GM21381 (cell line): Measurements from ENCODE around the gene TDP2.
"Not testable (repeated sequence)": the region's sequence is repeated elsewhere in the genome, so short reads cannot be mapped to it uniquely, and the experiment has no call there.

Experiments used
- ATAC-seq: cut with Tn5 transposase; IDR thresholded peaks from one replicate; pipeline ENCODE4 v1.9.1; 2021; ENCODE audit warnings: mild to moderate bottlenecking, moderate library complexity; ENCODE audit not compliant: unreplicated experiment

TDP2 gene

GRCh38 chr6:24683297-24684296 is 16.9 kb upstream of the TDP2 start:
- ATAC-seq: no peak

DNA sequence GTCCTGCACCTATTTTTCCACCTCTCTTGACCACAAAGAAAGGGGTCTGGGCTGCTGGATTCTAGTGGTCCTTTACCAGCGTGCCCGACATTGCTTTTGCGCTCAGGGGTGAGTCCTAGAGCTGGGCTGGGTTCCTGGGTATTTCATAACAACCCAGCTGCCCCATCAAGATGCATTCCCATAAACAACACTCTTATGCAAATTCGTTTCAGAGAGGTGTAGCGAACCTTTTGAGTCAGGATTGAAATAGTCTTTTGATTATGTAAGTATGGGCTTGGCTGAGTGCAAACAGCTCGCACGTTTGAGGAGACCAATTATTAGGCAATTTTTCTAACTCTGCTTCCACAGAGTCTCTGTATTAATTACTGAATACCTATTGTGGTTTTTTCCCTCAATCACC is 13.9 kb upstream of the TDP2 start:
- no peak for ATAC-seq

DNA sequence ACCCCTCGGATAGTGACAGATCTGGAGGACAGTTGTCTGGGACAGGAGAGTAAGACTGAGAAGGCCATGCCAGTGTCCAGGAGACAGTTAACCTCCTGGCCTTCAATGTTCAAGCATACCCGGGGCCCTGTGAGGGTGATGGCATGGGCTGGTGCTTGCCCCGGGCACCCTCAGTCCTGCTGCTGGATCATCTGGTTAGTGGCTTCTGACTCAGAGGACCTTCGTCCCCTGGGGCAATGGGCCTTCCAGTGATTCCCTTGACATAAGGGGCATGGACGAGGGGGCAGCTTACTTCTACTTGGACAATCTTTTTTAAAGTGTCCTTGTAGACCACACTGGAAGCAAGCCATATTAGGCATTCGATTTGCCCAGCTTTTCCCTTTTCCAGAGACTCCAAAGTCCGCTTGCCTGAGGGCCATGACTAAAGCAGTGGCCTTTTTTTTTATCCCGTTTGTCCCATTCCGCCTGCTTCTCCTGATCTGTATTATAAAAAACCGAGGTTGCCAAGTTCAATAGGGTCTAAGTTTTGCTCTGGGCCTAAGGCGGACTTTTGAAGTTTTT is 12.2 kb upstream of the TDP2 start:
- ATAC-seq: not testable (repeated sequence)

DNA sequence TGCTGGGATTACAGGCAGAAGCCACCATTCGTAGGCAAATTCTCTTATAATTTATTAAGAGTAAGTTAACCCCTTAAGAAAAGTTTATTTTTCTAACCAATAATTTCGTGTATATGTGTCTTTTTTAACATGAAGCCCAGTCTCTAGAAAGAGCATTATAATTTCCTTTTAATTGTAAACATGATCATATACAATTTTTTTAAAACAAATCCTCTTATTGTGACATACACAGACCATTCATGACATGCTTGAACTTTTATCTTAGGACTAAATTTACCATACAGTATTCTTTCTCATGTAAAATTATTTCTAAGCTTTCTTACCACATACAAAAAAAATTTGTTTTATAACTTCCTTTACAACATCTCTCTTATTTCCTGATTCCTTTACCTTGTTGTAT is 6.9 kb upstream of the TDP2 start:
- ATAC-seq: no peak

DNA sequence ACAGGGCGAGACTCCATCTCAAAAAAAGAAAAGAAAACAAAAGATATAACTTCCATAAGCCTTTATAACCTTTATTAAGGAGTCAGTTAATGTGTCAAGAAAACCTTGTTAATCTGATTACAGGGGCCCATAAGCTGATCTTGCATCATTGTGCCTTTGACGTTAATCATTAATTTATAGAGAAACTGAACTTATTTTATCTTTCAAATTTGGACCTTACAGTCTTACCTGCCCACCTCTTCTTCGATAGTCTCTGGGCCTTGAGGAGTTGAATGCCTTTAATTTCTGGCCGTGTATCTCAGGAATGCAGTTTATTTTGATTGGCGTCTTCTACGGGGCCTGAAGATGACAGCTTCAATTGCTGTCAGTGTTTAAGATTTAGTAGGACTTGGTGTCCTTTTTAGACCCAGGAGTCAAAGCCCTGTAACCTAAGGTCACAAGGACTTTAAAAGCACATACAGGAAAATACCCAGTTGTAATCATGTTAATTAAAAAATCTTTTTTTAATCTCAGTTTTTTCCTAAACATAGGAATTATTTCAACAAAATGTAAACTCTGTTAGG is 6.0 kb upstream of the TDP2 start:
- no peak for ATAC-seq

DNA sequence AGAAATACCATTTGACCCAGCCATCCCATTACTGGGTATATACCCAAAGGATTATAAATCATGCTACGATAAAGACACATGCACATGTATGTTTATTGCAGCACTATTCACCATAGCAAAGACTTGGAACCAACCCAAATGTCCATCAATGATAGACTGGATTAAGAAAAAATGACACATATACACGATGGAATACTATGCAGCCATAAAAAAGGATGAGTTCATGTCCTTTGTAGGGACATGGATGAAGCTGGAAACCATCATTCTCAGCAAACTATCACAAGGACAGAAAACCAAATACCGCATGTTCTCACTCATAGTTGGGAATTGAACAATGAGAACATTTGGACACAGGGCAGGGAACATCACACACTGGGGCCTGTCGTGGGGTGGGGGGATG is 4.4 kb upstream of the TDP2 start:
- not testable (repeated sequence) for ATAC-seq

- not testable (repeated sequence) for ATAC-seq
Measured at GRCh38 chr6:24670492-24670891, 3.8 kb upstream of the TDP2 start.

DNA sequence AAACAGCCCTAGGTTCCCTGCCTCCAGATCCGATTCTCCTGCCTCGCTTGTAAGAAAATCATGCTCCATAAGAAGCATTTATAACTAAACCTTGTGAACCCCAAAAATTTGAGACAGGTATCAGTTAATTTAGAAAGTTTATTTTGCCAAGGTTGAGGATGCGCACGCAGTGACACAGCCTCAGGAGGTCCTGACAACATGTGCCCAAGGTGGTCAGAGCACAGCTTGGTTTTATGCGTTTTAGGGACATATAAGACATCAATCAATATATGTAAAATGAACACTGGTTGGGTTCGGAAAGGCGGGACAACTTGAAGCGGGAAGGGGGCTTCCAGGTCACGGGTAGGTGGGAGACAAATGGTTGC is 2.3 kb upstream of the TDP2 start:
- no peak for ATAC-seq

DNA sequence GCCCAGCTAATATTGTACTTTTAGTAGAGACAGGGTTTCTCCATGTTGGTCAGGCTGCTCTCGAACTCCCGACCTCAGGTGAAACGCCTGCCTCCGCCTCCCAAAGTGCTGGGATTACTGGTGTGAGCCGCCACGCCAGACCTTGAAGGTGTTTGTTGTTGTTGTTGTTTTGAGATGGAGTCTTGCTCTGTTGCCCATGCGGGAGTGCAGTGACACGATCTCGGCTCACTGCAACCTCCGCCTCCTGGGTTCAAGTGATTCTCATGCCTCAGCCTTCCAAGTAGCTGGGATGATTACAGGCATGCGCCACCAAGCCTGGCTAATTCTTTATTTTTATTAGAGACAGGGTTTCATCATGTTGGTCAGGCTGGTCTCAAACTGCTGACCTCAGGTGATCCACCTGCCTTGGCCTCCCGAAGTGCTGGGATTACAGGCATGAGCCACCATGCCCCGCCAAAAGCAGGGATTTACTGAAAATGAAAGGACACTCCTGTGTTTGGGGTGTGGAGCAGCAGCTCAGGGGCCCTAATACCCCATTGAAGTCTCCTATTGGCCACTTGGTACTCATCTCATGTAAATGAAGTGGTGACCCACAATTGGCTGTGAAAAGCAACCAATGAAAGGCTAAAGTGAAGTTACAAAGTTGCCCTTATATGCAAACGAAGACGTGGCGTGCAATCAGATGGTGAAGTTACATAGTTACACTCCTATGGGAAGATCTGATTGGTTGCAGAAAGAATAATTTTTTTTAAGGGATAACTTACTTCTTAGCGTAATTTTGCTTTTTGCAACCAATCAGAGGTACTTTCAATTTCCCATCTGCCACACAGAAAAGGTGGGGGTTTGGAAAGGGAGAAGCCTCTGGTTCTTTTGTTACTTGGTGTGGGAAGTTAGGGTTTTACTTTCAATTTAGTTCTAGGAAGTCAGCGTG is 1.6 kb upstream of the TDP2 start:
- ATAC-seq: not testable (repeated sequence)

GRCh38 chr6:24667378-24667803 is 692 bp upstream of the TDP2 start:
- ATAC-seq: peak; percentile 7

- ATAC-seq: peak; percentile 32
Measured at GRCh38 chr6:24666097-24666640, 530 bp downstream of the TDP2 start.

DNA sequence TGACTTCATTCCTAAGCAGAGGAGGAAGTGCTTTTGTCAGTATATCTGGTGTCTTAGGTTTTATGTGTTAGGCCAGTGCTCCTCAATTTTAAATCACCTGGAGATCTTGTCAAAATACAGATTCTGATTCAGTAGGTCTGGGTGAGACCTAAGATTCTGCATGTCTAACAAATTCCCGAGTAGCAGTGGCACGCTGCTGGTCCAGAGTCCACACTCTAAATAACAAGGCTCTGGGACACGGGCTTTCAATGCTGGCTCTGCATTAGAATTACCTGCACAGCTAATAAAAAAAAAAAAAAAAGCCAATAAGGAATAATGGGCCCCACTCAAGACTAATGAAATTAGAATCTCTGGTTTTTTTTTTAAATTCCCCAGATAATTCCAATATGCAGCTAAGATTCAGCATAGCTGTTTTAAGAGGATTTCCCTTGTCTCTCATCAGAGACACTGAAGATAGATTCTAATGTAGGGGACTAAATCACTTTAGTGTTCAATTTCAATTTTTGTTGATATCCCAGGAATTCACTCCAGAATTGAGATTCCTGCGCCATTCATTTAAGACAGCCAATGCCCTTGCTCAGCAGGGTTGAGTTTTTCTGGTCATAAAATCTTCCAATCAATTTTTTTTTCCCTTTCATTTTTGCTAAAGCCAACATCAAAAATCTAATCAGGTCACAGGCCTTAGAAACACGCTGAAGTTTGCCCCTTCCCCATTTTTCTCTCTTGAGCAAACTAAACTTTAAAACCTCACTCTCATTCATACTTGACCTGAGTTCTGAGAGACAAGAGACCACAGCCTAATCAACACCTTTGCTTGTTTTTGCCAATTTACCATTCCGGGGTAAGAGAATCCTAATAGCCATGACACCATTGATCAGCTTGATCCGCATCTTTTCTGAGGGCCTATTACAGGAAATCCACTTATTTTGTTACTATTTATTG is 2.4 kb downstream of the TDP2 start:
- ATAC-seq: no peak

- ATAC-seq: no peak
Measured at GRCh38 chr6:24663189-24663588, 3.5 kb downstream of the TDP2 start.

GRCh38 chr6:24662236-24662635 is 4.5 kb downstream of the TDP2 start:
- ATAC-seq: no peak

DNA sequence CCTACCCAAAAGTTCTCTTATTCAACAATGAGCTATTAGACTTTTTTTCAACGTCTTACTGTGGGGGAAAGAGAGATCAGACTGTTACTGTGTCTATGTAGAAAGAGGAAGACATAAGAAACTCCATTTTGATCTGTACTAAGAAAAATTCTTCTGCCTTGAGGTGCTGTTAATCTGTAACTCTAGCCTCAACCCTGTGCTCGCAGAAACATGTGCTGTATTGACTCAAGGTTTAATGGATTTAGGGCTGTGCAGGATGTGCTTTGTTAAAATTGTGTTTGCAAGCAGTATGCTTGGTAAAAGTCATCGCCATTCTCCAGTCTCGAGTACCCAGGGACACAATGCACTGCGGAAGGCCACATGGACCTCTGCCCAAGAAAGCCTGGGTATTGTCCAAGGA is 4.9 kb downstream of the TDP2 start:
- not testable (repeated sequence) for ATAC-seq

- ATAC-seq: no peak
Measured at GRCh38 chr6:24660105-24660504, 6.6 kb downstream of the TDP2 start.

DNA sequence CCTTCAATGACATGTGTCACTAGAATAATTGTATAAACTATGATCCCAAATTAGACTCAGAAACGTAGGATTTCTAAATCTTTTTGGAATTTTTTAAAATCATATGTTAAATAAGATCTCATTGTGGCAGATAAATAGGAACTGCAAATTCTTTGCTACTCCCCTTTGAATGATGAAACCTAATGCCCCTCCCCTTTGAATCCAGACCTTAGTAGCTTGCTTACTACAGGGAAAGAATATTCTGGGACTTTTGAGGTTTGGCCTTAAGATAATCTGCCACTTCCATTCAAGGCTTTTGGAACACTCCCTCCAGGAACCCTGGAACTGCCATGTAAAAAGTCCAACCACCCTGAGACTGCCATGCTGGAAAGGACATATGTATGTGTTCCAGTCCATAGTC is 7.1 kb downstream of the TDP2 start:
- ATAC-seq: no peak

GRCh38 chr6:24658573-24659560 is 7.8 kb downstream of the TDP2 start:
- ATAC-seq: no peak
